Sigmoid colon (tissue), 4 donors: ENCODE results near the gene DOK6.

Experiments used
- CTCF ChIP-seq, 4 experiments: fragments of 450-650 bp in 3 of 4; fragments of 200-600 bp in 1 of 4; IDR thresholded peaks; one replicate each; pipeline ENCODE4 v1.5.1; 2016 to 2019; ENCODE audit warnings: antibody characterized with exemption in 4 of 4, mild to moderate bottlenecking in 3 of 4, moderate library complexity in 2 of 4
- EP300 ChIP-seq, 4 donors: sonication (generic); formaldehyde crosslinking; IDR thresholded peaks; one replicate each; pipeline ENCODE4 v1.6.1; 2017; ENCODE audit warnings: antibody characterized with exemption in 4 of 4
- POLR2A ChIP-seq, 2 donors: fragments of 450-650 bp; IDR thresholded peaks; one replicate each; pipeline ENCODE4 v1.6.1; 2016; ENCODE audit warnings: antibody characterized with exemption in 2 of 2, mild to moderate bottlenecking in 2 of 2, moderate library complexity in 2 of 2

- TF ChIP-seq CTCF (IDR thresholded peaks at IDR 0.05) (no peak), EP300 (IDR thresholded peaks at IDR 0.05) (no peak), POLR2A (IDR thresholded peaks at IDR 0.05) (no peak)
Measured at GRCh38 chr18:69674292-69674877, 273.7 kb downstream of the DOK6 start.
